ENCODE results near the gene ZNF264.
"Not testable (repeated sequence)": the region's sequence is repeated elsewhere in the genome, so short reads cannot be mapped to it uniquely, and the experiment has no call there.

Gene ZNF264

DNA sequence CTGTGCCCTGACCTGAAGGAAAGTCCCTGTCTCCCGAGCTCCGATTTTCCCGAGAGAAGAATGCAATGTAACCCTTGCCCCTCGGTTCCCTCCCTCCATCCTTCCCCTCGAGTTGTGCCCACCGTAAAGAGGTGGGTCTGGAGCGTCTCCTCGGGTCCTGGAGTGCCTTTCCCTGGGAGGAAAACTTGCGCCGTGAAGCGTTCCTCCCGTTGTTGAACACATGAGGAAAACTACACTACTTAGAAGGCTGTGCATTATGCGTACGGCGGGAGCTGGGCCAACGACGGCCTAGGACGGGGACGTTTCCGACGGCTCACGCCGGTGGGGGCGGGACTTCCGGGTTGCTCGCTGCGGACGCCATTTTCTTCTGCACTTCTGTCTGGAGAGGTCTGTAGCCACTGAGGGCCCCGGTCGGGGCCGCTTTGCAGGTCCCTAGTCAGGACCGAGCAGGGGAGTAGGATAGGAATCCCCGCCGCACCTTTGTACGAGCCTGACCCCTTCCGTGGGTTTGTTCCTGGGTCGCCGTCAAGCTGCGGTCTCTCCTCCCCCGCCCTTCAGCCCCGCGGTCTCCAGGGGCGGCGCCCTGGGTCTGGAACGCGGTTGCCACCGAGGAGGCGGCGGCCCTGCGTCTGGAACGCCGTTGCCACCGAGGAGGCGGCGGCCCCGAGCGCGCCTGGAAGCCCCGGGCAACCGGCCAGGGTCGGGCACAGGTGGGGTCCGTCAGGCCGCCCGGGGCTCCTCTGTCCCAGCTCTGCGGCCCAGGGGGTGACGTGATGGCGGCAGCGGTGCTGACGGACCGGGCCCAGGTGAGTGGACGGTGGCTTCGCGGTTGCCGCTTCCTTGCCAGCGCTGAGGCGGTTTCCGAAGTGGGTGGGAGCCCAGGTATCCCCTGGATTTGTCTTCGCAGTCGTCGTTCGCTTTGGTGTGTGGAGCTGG, at the start of gene ZNF264:
TSS of gene ZNF264 (plus strand) at position 360 of the 936 bp plus-strand sequence. CDS start at position 774, 414 bp downstream.
- Mint-ChIP-seq H3K9me3 (peaks cover 55% of the 10 kb centered on the region), H3K27me3 (ENCODE audit: low read depth) (peaks cover 2% of the 10 kb centered on the region), H3K36me3 (ENCODE audit: low read depth) (peaks cover 63% of the 10 kb centered on the region), H3K27ac (peak within 1 kb of the TSS; percentile 90), H3K4me1 (ENCODE audit: low read depth) (peaks cover 18% of the 10 kb centered on the region), H3K4me3 (peak within 1 kb of the TSS; percentile 94)
- peak; percentile 84 for DNase-seq (ENCODE audit: low spot score)

DNA sequence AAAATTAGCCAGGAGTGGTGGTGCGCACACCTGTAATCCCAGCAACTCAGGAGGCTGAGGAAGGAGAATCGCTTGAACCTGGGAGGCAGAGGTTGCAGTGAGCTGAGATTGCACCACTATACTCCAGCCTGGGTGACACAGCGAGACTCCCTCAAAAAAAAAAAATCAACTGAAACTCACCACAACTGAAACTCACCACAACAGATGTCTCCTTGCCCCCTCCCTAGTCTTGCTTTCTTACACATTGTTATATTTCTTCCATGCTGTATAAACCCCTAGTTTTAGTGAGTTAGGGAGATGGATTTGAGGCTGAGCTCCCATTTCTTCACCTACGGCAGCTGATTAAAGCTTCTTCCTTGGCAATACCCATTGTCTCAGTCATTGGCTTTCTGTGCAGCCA, 49.6 kb upstream of the ZNF264 start:
- H3K36me3 Mint-ChIP-seq (ENCODE audit: low read depth) = peaks cover 7% of the 10 kb centered on the region
- H3K27ac Mint-ChIP-seq = no peak overlapping the region
- peaks cover 34% of the 10 kb centered on the region for H3K9me3 Mint-ChIP-seq
- H3K4me3 Mint-ChIP-seq = no peak overlapping the region
- no peaks in the 10 kb centered on the region for H3K4me1 Mint-ChIP-seq (ENCODE audit: low read depth)
- no peak for DNase-seq (ENCODE audit: low spot score)
- no peaks in the 10 kb centered on the region for H3K27me3 Mint-ChIP-seq (ENCODE audit: low read depth)

DNA sequence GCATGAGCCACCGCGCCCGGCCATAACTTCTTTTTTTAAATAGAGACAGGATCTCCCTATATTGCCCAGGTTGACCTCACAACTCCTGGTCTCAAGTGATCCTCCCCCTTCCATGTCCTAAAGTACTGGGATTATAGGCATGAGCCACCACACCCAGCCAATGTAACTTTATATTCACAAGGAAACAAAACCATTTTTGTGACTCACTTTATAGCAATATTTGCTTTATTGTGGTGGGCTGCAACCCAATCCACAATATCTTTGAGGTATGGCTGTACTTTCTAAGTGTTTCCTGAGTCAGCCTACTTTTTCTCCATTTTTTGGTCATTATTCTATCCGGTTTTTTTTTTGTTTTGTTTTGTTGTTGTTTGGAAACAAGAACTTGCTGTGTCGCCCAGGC, 38.4 kb upstream of the ZNF264 start:
- no peak for DNase-seq (ENCODE audit: low spot score)
- peaks cover 34% of the 10 kb centered on the region for H3K9me3 Mint-ChIP-seq
- H3K36me3 Mint-ChIP-seq (ENCODE audit: low read depth) = no peaks in the 10 kb centered on the region
- no peak overlapping the region for H3K4me3 Mint-ChIP-seq
- H3K27ac Mint-ChIP-seq = no peak overlapping the region
- no peaks in the 10 kb centered on the region for H3K27me3 Mint-ChIP-seq (ENCODE audit: low read depth)
- no peaks in the 10 kb centered on the region for H3K4me1 Mint-ChIP-seq (ENCODE audit: low read depth)

DNA sequence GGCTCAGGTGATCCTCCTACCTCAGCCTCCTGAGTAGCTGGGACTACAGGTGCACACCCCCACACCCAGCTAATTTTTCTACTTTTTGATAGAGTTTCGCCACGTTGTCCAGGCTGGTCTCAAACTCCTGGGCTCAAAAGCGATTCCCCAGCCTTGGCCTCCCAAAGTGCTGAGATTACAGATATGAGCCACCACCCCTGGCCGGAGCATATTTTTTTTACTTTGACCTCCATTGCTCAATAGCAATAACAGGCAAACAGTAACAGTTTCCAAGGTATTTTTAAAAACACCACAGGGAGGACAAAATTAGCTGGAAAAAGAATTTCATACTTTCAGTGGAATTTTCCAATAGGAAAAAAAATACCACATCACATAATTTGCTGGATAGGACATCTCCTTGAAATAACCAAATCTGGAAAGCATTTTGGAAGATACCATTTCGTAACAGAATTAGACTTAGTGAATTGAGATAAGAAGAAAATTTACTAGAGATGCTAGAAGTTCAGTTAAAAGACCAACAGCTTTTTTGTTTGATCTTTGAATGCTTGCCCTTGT, 29.2 kb upstream of the ZNF264 start:
- Mint-ChIP-seq H3K27ac (no peak overlapping the region), H3K27me3 (ENCODE audit: low read depth) (no peaks in the 10 kb centered on the region), H3K4me1 (ENCODE audit: low read depth) (no peaks in the 10 kb centered on the region), H3K36me3 (ENCODE audit: low read depth) (peaks cover 6% of the 10 kb centered on the region), H3K9me3 (peaks cover 38% of the 10 kb centered on the region), H3K4me3 (no peak overlapping the region)
- DNase-seq (ENCODE audit: low spot score) = no peak

DNA sequence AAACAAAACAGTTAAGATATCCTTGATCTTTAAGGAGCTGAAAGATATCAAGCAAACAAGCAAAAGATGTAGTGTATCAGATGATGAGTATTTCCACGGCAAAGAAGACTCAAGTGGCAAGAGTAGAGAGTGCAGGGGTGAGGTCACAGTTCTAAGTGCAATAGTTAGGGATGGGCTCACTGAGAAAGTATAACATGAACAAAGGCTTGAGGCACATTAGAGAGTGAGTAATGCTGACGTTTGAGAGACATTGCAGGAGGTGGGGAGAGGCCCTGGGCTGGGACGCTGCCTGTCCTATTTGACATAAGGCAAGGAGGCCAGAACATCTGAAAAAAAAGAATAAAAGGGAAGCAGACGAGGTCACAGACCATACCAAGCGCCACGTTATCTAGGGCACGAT, 25.5 kb upstream of the ZNF264 start:
- Mint-ChIP-seq H3K36me3 (ENCODE audit: low read depth) (peaks cover 6% of the 10 kb centered on the region), H3K4me1 (ENCODE audit: low read depth) (no peaks in the 10 kb centered on the region), H3K9me3 (peaks cover 39% of the 10 kb centered on the region), H3K4me3 (no peak overlapping the region), H3K27ac (no peak overlapping the region), H3K27me3 (ENCODE audit: low read depth) (no peaks in the 10 kb centered on the region)
- DNase-seq (ENCODE audit: low spot score) = no peak

DNA sequence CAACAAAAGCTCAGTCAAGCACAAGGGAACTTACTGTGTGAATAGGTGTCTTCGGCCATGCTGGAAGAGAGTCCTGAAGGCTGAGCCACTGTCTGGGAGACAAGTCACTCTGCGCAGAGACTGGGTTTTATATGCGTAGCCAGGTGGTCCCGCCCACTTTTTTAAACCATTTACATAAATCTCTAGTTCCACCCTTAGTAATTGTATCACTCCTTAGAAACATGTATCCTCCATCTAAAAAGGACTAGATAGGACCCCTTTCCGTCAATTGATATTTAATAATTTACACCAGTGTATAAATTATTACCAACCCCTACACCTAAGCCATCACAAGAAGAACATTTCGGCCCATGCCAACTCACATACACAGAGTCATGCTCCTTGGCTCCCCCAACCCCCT, 23.9 kb upstream of the ZNF264 start, which contains the start of gene DUXA:
TSS of gene DUXA (minus strand) at position 101 of the 400 bp plus-strand sequence. CDS start at position 59, 42 bp downstream.
- peaks cover 44% of the 10 kb centered on the region for H3K9me3 Mint-ChIP-seq
- H3K27me3 Mint-ChIP-seq (ENCODE audit: low read depth) = no peaks in the 10 kb centered on the region
- no peak for DNase-seq (ENCODE audit: low spot score)
- no peak within 1 kb of the TSS for H3K27ac Mint-ChIP-seq
- H3K4me3 Mint-ChIP-seq = no peak within 1 kb of the TSS
- H3K4me1 Mint-ChIP-seq (ENCODE audit: low read depth) = peaks cover 2% of the 10 kb centered on the region
- H3K36me3 Mint-ChIP-seq (ENCODE audit: low read depth) = peaks cover 6% of the 10 kb centered on the region

DNA sequence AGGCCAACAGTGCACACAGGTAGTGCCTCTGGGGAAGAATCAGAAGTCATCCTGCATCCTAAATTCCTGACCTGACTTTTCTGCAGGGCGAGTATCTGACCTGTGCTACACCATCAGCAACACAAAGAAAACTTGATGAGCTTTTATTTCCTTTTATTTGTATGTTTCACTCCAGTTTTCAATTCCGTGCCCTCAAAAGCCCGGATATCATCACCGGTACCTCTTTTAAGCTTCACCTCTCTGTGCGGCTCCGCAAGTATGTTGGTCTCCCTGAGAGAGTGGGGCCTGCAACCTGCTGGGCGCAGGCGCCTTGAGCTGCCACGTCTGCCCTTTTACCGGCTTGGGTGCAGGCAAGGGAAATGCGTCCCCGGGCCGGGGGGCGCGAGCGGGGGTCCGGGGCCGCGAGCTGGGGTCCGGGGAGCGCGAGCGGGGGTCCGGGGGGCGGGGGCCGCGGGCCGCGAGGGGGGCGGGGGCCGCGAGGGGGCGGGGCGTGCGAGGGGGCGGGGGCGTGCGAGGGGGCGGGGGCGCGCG, 19.7 kb upstream of the ZNF264 start:
- peaks cover 3% of the 10 kb centered on the region for H3K4me1 Mint-ChIP-seq (ENCODE audit: low read depth)
- DNase-seq (ENCODE audit: low spot score) = no peak
- peak overlapping the region; percentile 51 for H3K4me3 Mint-ChIP-seq
- no peaks in the 10 kb centered on the region for H3K36me3 Mint-ChIP-seq (ENCODE audit: low read depth)
- H3K27me3 Mint-ChIP-seq (ENCODE audit: low read depth) = no peaks in the 10 kb centered on the region
- no peak overlapping the region for H3K27ac Mint-ChIP-seq
- H3K9me3 Mint-ChIP-seq = peaks cover 45% of the 10 kb centered on the region

DNA sequence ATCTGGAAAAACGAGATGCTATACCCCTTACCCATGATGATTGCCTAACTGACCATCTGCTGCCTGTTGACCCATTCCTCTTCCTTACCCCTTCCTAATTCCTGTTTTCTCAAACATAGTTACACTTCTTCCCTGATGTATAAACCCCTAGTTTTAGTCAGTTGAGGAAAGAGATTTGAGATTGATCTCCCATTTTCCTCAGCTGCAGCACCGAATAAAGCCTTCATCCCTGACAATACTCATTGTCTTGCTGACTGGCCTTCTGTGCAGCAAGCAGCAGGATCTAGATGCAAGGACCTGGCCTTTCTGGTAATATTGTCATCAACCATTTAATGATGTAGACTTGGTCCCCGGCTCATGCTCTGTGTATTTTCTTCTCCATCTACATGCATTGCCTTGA, 999 bp upstream of the ZNF264 start:
- no peak for DNase-seq (ENCODE audit: low spot score)
- H3K36me3 Mint-ChIP-seq (ENCODE audit: low read depth) = peaks cover 52% of the 10 kb centered on the region
- H3K27ac Mint-ChIP-seq = no peak overlapping the region
- peaks cover 18% of the 10 kb centered on the region for H3K4me1 Mint-ChIP-seq (ENCODE audit: low read depth)
- peaks cover 2% of the 10 kb centered on the region for H3K27me3 Mint-ChIP-seq (ENCODE audit: low read depth)
- peaks cover 53% of the 10 kb centered on the region for H3K9me3 Mint-ChIP-seq
- peak overlapping the region; percentile 84 for H3K4me3 Mint-ChIP-seq

DNA sequence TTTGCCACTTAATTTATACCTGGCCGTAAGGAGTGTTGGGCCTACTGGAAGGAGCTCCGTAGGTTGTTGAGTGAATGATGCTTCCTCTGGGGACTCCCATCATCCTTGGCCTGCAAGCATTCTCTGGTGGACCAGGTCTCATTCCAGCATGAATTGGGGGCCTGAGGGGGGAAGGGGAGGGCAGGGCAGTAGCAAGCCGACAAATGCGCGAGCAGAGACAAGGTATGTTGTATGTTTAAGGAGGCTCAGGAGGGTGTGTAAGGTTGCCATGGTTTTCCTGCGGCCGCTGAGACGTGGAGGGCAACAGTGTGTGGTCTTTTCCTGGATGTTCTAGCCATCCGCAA, 749 bp downstream of the ZNF264 start:
- peak overlapping the region; percentile 94 for H3K4me3 Mint-ChIP-seq
- H3K9me3 Mint-ChIP-seq = peaks cover 59% of the 10 kb centered on the region
- peak overlapping the region; percentile 90 for H3K27ac Mint-ChIP-seq
- DNase-seq (ENCODE audit: low spot score) = no peak
- peaks cover 18% of the 10 kb centered on the region for H3K4me1 Mint-ChIP-seq (ENCODE audit: low read depth)
- H3K36me3 Mint-ChIP-seq (ENCODE audit: low read depth) = peaks cover 69% of the 10 kb centered on the region
- peaks cover 2% of the 10 kb centered on the region for H3K27me3 Mint-ChIP-seq (ENCODE audit: low read depth)

DNA sequence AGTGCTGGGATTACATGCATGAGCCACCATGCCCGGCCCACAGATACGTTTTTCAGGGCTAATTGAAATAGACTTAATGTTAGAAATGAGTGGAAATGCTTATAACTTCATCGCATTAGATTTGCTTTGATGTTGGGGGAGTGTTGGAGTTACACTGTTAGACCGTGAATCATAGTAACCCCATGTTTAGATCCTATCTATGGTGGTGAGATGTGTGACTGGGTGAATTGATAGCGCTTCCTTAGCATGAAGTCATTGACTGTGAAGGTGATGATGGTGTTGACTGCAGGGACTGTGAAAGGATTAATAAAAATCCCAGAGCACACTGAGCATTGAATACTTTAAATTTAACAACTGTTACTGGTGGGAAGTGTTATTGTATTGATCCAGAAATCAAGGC, 1.7 kb downstream of the ZNF264 start:
- peaks cover 51% of the 10 kb centered on the region for H3K9me3 Mint-ChIP-seq
- H3K4me3 Mint-ChIP-seq = peak overlapping the region; percentile 94
- H3K4me1 Mint-ChIP-seq (ENCODE audit: low read depth) = peaks cover 18% of the 10 kb centered on the region
- DNase-seq (ENCODE audit: low spot score) = no peak
- H3K27me3 Mint-ChIP-seq (ENCODE audit: low read depth) = peaks cover 2% of the 10 kb centered on the region
- H3K36me3 Mint-ChIP-seq (ENCODE audit: low read depth) = peaks cover 79% of the 10 kb centered on the region
- H3K27ac Mint-ChIP-seq = peak overlapping the region; percentile 62

DNA sequence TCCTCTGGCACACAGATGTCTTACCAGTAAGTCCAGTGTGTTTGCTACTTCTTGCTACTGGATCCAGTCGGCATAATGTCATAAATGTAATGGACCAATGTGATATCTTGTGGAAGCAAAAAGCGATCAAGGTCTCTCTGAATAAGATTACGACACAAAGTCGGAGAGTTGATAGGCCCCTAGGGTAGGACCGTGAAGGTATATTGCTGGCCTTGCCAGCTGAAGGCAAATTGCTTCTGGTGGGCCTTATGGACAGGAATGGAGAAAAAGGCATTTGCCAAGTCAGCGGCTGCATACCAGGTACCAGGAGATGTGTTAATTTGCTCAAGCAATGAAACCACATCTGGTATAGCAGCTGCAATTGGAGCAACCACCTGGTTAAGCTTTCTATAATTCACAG, 6.6 kb downstream of the ZNF264 start:
- H3K4me3 Mint-ChIP-seq; H3K27ac Mint-ChIP-seq; H3K27me3 Mint-ChIP-seq (ENCODE audit: low read depth); DNase-seq (ENCODE audit: low spot score); H3K4me1 Mint-ChIP-seq (ENCODE audit: low read depth): not testable (repeated sequence)
- Mint-ChIP-seq H3K36me3 (ENCODE audit: low read depth) (peaks cover 93% of the 10 kb centered on the region), H3K9me3 (peaks cover 53% of the 10 kb centered on the region)

DNA sequence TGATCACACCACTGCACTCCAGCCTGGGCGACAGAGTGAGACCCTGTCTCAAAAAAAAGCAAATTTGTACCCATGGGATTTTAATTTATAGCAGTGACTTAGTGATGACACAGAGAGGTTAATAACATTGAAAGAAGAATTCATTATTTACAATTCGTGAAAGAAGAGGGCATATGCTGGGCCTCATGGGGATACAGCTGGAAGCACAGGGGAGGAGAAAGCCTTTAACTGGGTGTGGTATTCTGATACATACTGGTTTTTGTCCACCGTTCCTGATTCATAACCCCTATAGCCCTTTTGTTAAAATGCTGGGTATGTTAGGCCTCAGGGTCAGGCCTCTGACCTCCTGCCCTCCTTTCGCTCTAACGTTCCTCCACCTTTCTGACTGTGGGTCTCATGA, 10.9 kb downstream of the ZNF264 start:
- H3K4me1 Mint-ChIP-seq (ENCODE audit: low read depth) = no peaks in the 10 kb centered on the region
- no peak overlapping the region for H3K4me3 Mint-ChIP-seq
- no peak for DNase-seq (ENCODE audit: low spot score)
- H3K27ac Mint-ChIP-seq = no peak overlapping the region
- H3K9me3 Mint-ChIP-seq = peaks cover 45% of the 10 kb centered on the region
- peaks cover 86% of the 10 kb centered on the region for H3K36me3 Mint-ChIP-seq (ENCODE audit: low read depth)
- no peaks in the 10 kb centered on the region for H3K27me3 Mint-ChIP-seq (ENCODE audit: low read depth)

DNA sequence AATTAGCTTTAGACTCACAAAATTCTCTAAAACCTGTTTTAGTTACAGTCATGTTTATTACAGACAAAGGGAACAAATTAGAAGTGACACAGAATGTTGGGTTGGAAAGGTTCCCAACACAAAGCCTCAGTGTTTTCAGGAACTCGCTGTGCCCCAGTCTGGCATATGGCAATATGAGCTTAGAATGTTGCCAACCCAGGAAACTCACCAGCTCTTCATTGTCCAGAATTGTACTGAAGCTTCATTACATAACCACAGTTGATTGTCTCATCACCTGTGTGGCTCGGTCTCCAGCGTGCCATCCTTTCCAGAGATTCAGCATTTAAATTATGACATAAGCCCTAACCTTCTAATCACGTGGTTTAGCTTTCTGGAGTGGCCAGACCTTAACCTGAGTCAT, 19.1 kb downstream of the ZNF264 start:
- Mint-ChIP-seq H3K27me3 (ENCODE audit: low read depth) (no peaks in the 10 kb centered on the region), H3K4me1 (ENCODE audit: low read depth) (no peaks in the 10 kb centered on the region), H3K36me3 (ENCODE audit: low read depth) (peaks cover 79% of the 10 kb centered on the region), H3K27ac (no peak overlapping the region), H3K4me3 (no peak overlapping the region), H3K9me3 (peaks cover 54% of the 10 kb centered on the region)
- no peak for DNase-seq (ENCODE audit: low spot score)

DNA sequence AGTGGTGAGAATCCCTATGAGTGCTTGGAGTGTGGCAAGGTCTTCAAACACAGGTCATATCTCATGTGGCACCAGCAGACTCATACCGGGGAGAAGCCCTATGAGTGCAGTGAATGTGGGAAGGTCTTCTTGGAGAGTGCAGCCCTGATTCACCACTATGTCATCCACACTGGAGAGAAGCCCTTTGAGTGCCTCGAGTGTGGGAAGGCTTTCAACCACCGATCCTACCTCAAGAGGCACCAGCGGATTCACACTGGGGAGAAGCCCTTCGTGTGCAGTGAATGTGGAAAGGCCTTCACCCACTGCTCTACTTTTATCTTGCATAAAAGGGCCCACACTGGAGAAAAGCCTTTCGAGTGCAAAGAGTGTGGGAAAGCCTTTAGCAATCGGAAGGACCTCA, 20.8 kb downstream of the ZNF264 start:
- Mint-ChIP-seq H3K27me3 (ENCODE audit: low read depth) (no peaks in the 10 kb centered on the region), H3K27ac (no peak overlapping the region), H3K36me3 (ENCODE audit: low read depth) (peaks cover 81% of the 10 kb centered on the region), H3K4me1 (ENCODE audit: low read depth) (no peaks in the 10 kb centered on the region), H3K9me3 (peaks cover 66% of the 10 kb centered on the region), H3K4me3 (no peak overlapping the region)
- no peak for DNase-seq (ENCODE audit: low spot score)

Data from T-helper 2 cell treated with Interferon-gamma antibody and Interleukin-4, amounts not matched to agents 5 μg/mL and 100 μg/mL, for 36 hours (primary cell).